HEK293 (cell line): ENCODE measurements around the gene PYGO2.

Source experiments
- GLIS1 ChIP-seq: fragments of 450-650 bp; formaldehyde crosslinking; IDR thresholded peaks from 2 replicates; pipeline ENCODE4 v1.5.1; 2016; ENCODE audit warnings: missing biosample characterization, missing genetic modification characterization
- KLF1 ChIP-seq: fragments of 450-650 bp; formaldehyde crosslinking; IDR thresholded peaks from 2 replicates; pipeline ENCODE4 v1.5.1; 2016; ENCODE audit warnings: missing biosample characterization, missing genetic modification characterization
- KLF16 ChIP-seq: fragments of 450-650 bp; formaldehyde crosslinking; IDR thresholded peaks from 2 replicates; pipeline ENCODE4 v1.5.1; 2017; ENCODE audit warnings: missing biosample characterization, missing genetic modification characterization
- KLF8 ChIP-seq: fragments of 450-650 bp; formaldehyde crosslinking; IDR thresholded peaks from 2 replicates; pipeline ENCODE4 v1.5.1; 2016; ENCODE audit warnings: missing biosample characterization, missing genetic modification characterization
- OVOL3 ChIP-seq: fragments of 450-650 bp; formaldehyde crosslinking; IDR thresholded peaks from 2 replicates; pipeline ENCODE4 v1.5.1; 2016; ENCODE audit warnings: missing biosample characterization, missing genetic modification characterization
- PRDM10 ChIP-seq: fragments of 450-650 bp; formaldehyde crosslinking; IDR thresholded peaks from 2 replicates; pipeline ENCODE4 v1.5.1; 2016; ENCODE audit warnings: missing biosample characterization, missing genetic modification characterization
- REPIN1 ChIP-seq: fragments of 450-650 bp; formaldehyde crosslinking; IDR thresholded peaks from 2 replicates; pipeline ENCODE4 v1.5.1; 2017; ENCODE audit warnings: missing biosample characterization, missing genetic modification characterization, low read depth
- SP2 ChIP-seq: fragments of 450-650 bp; formaldehyde crosslinking; IDR thresholded peaks from 2 replicates; pipeline ENCODE4 v1.5.1; 2016; ENCODE audit warnings: missing biosample characterization, missing genetic modification characterization
- SP3 ChIP-seq: fragments of 450-650 bp; formaldehyde crosslinking; IDR thresholded peaks from 2 replicates; pipeline ENCODE4 v1.5.1; 2016; ENCODE audit warnings: missing biosample characterization, missing genetic modification characterization
- ZBTB8A ChIP-seq: fragments of 450-650 bp; formaldehyde crosslinking; IDR thresholded peaks from 2 replicates; pipeline ENCODE4 v1.5.1; 2016; ENCODE audit warnings: missing biosample characterization, missing genetic modification characterization
- ZFHX2 ChIP-seq: fragments of 450-650 bp; formaldehyde crosslinking; conservative IDR thresholded peaks from 2 replicates; pipeline ENCODE4 v1.5.1; 2016; ENCODE audit warnings: missing biosample characterization, missing genetic modification characterization
- ZFP41 ChIP-seq: fragments of 450-650 bp; formaldehyde crosslinking; IDR thresholded peaks from 2 replicates; pipeline ENCODE4 v1.5.1; 2016; ENCODE audit warnings: missing biosample characterization, missing genetic modification characterization, borderline replicate concordance
- ZFP69B ChIP-seq: fragments of 450-650 bp; formaldehyde crosslinking; IDR thresholded peaks from 2 replicates; pipeline ENCODE4 v1.5.1; 2016; ENCODE audit warnings: missing biosample characterization, missing genetic modification characterization
- ZNF280C ChIP-seq: fragments of 450-650 bp; formaldehyde crosslinking; IDR thresholded peaks from 2 replicates; pipeline ENCODE4 v1.5.1; 2016; ENCODE audit warnings: missing biosample characterization, missing genetic modification characterization
- ZNF391 ChIP-seq: fragments of 450-650 bp; formaldehyde crosslinking; IDR thresholded peaks from 2 replicates; pipeline ENCODE4 v1.5.1; 2016; ENCODE audit warnings: low read depth, missing biosample characterization, missing genetic modification characterization, borderline replicate concordance
- ZNF473 ChIP-seq: fragments of 450-650 bp; formaldehyde crosslinking; IDR thresholded peaks from 2 replicates; pipeline ENCODE4 v1.5.1; 2017; ENCODE audit warnings: missing biosample characterization, missing genetic modification characterization
- ZNF580 ChIP-seq: fragments of 450-650 bp; formaldehyde crosslinking; IDR thresholded peaks from 2 replicates; pipeline ENCODE4 v1.5.1; 2016; ENCODE audit warnings: missing biosample characterization, missing genetic modification characterization
- ZNF585B ChIP-seq: fragments of 450-650 bp; formaldehyde crosslinking; IDR thresholded peaks from 2 replicates; pipeline ENCODE4 v1.5.1; 2016; ENCODE audit warnings: missing biosample characterization, missing genetic modification characterization
- ZNF660 ChIP-seq: fragments of 450-650 bp; IDR thresholded peaks from 2 replicates; pipeline ENCODE4 v1.5.1; 2018; ENCODE audit warnings: missing biosample characterization, mild to moderate bottlenecking, missing genetic modification characterization
- ZNF76 ChIP-seq: fragments of 450-650 bp; formaldehyde crosslinking; IDR thresholded peaks from 2 replicates; pipeline ENCODE4; 2016; ENCODE audit warnings: low read depth, missing biosample characterization, missing genetic modification characterization, borderline replicate concordance
- ZNF776 ChIP-seq: fragments of 450-650 bp; formaldehyde crosslinking; IDR thresholded peaks from 2 replicates; pipeline ENCODE4 v1.5.0; 2017; ENCODE audit warnings: missing biosample characterization, missing genetic modification characterization, borderline replicate concordance
- ZNF791 ChIP-seq: fragments of 450-650 bp; formaldehyde crosslinking; IDR thresholded peaks from 2 replicates; pipeline ENCODE4 v1.5.1; 2016; ENCODE audit warnings: missing biosample characterization, missing genetic modification characterization
- TF ChIP-seq, protein P1 (sequence below): fragments of 450-650 bp; formaldehyde crosslinking; IDR thresholded peaks from 2 replicates; pipeline ENCODE4 v1.5.1; 2016; ENCODE audit warnings: missing biosample characterization, missing genetic modification characterization
- TF ChIP-seq, protein P2 (sequence below): fragments of 450-650 bp; formaldehyde crosslinking; optimal IDR thresholded peaks from 2 replicates; pipeline ENCODE3; 2016; ENCODE audit warnings: missing biosample characterization, mild to moderate bottlenecking, missing genetic modification characterization
- TF ChIP-seq, protein P3 (sequence below): fragments of 450-650 bp; formaldehyde crosslinking; IDR thresholded peaks from 2 replicates; pipeline ENCODE4 v1.5.1; 2016; ENCODE audit warnings: missing biosample characterization, missing genetic modification characterization

Gene PYGO2

DNA sequence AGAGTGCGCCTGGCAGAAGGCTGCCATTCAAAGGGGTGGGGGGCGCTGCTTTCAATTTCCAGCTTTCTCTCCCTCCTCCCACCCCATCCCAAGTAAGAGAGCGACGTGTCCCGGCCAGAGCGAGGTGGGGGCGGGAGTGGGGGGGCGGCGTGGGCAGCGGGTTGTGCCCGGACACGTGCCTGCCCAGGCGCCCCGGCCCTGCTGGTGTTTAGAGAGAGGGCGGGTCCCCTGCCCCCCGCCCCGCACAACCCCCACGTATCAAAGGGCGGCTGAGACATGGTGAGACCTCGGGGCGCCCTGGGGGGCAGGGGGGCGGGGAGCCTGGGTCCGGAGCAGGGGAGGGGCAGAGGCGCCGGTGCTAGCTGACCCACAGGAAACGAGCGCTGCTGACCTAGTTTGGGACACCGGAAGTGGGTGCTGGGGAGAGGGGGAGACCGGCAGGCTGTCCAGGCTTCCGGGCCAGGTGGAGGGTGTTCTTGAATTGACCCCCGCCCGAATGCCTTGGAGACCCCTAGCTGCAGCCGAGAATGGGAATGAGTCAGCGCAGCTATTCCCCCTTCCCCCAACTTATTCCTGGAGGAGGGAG lies 42.3 kb upstream of the PYGO2 start (continued):
- TF ChIP-seq ZNF280C (tag by site-specific recombination): no peak
- peak; percentile 98 for TF ChIP-seq ZFHX2 (tag by site-specific recombination)
- peak; percentile 47; the same call in 1 of the 2 replicates for TF ChIP-seq KLF8 (tag by site-specific recombination)
- peak; percentile 34; the same call in 1 of the 2 replicates for TF ChIP-seq ZBTB8A (tag by site-specific recombination)
- TF ChIP-seq REPIN1 (tag by site-specific recombination): no peak
- no peak for TF ChIP-seq ZFP41 (tag by site-specific recombination)
- no peak for TF ChIP-seq KLF16 (tag by site-specific recombination)
- peak; percentile 14; the same call in 1 of the 2 replicates for TF ChIP-seq ZNF580 (tag by site-specific recombination)
- TF ChIP-seq, protein P1, sequence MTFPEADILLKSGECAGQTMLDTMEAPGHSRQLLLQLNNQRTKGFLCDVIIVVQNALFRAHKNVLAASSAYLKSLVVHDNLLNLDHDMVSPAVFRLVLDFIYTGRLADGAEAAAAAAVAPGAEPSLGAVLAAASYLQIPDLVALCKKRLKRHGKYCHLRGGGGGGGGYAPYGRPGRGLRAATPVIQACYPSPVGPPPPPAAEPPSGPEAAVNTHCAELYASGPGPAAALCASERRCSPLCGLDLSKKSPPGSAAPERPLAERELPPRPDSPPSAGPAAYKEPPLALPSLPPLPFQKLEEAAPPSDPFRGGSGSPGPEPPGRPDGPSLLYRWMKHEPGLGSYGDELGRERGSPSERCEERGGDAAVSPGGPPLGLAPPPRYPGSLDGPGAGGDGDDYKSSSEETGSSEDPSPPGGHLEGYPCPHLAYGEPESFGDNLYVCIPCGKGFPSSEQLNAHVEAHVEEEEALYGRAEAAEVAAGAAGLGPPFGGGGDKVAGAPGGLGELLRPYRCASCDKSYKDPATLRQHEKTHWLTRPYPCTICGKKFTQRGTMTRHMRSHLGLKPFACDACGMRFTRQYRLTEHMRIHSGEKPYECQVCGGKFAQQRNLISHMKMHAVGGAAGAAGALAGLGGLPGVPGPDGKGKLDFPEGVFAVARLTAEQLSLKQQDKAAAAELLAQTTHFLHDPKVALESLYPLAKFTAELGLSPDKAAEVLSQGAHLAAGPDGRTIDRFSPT (tag by site-specific recombination): peak; percentile 66; the same call in 1 of the 2 replicates
- peak; percentile 92 for TF ChIP-seq PRDM10 (tag by site-specific recombination)
- no peak for TF ChIP-seq ZNF791 (tag by site-specific recombination)
- TF ChIP-seq ZNF585B (tag by site-specific recombination): no peak
- peak; percentile 98 for TF ChIP-seq KLF1 (tag by site-specific recombination)
- 0 out of 2 replicates have a peak, but pooled peaks have one; percentile 16 for TF ChIP-seq ZFP69B
- peak; percentile 65 for TF ChIP-seq SP2 (tag by site-specific recombination)
- no peak for TF ChIP-seq ZNF776 (tag by site-specific recombination)
- TF ChIP-seq ZNF391 (tag by site-specific recombination): 0 out of 2 replicates have a peak, but pooled peaks have one; percentile 10
- TF ChIP-seq, protein P2, sequence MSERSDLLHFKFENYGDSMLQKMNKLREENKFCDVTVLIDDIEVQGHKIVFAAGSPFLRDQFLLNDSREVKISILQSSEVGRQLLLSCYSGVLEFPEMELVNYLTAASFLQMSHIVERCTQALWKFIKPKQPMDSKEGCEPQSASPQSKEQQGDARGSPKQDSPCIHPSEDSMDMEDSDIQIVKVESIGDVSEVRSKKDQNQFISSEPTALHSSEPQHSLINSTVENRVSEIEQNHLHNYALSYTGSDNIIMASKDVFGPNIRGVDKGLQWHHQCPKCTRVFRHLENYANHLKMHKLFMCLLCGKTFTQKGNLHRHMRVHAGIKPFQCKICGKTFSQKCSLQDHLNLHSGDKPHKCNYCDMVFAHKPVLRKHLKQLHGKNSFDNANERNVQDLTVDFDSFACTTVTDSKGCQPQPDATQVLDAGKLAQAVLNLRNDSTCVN (tag by site-specific recombination): peak; percentile 27
- no peak for TF ChIP-seq ZNF76 (tag by site-specific recombination)
- TF ChIP-seq SP3 (tag by site-specific recombination): peak; percentile 52
- peak; percentile 94 for TF ChIP-seq GLIS1 (tag by site-specific recombination)
- no peak for TF ChIP-seq ZNF473 (tag by site-specific recombination)
- TF ChIP-seq, protein P3, sequence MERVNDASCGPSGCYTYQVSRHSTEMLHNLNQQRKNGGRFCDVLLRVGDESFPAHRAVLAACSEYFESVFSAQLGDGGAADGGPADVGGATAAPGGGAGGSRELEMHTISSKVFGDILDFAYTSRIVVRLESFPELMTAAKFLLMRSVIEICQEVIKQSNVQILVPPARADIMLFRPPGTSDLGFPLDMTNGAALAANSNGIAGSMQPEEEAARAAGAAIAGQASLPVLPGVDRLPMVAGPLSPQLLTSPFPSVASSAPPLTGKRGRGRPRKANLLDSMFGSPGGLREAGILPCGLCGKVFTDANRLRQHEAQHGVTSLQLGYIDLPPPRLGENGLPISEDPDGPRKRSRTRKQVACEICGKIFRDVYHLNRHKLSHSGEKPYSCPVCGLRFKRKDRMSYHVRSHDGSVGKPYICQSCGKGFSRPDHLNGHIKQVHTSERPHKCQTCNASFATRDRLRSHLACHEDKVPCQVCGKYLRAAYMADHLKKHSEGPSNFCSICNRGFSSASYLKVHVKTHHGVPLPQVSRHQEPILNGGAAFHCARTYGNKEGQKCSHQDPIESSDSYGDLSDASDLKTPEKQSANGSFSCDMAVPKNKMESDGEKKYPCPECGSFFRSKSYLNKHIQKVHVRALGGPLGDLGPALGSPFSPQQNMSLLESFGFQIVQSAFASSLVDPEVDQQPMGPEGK: peak; percentile 57
- TF ChIP-seq OVOL3: no peak
- TF ChIP-seq ZNF660 (tag by site-specific recombination): 0 out of 2 replicates have a peak, but pooled peaks have one; percentile 17
- TF ChIP-seq, all 188 proteins: peak for 25
